CD14-positive monocyte (primary cell): ENCODE results near the gene ITGA5. TPM values are rescaled to one million over a fixed set of nuclear protein-coding genes. Genes with fewer than 3 reads are reported as not detected.

ENCODE experiments used
- DNase-seq, 3 donors: peaks; one replicate each; pipeline ENCODE4 v3.0.0-alpha.2; 2011 to 2022
- H2AFZ ChIP-seq: 2 replicates; pipeline ENCODE4 v1.6.0; 2012; ENCODE audit warnings: mild to moderate bottlenecking, low read depth, low read length, inconsistent platforms; ENCODE audit not compliant: insufficient read depth, poor library complexity, severe bottlenecking
- H3K27ac ChIP-seq, 2 donors: 1 replicate in 1 of 2; 2 replicates in 1 of 2; pipeline ENCODE4 v1.5.1; 2012 to 2013; ENCODE audit warnings: low read length in 2 of 2, control low read depth in 1 of 2, inconsistent platforms in 1 of 2, low read depth in 1 of 2, mild to moderate bottlenecking in 1 of 2
- H3K27me3 ChIP-seq, 2 donors: one replicate each; pipeline versions ENCODE4 v1.6.0 to v1.6.1; 2011 to 2013; ENCODE audit warnings: low read length in 2 of 2; ENCODE audit not compliant: control insufficient read depth in 2 of 2, insufficient read depth in 2 of 2
- H3K36me3 ChIP-seq, 2 donors: replicated peaks in 1 of 2; 1 replicate in 1 of 2; 2 replicates in 1 of 2; pipeline versions ENCODE4 v1.5.1 to v1.6.1; 2012 to 2013; ENCODE audit warnings: low read length in 2 of 2, control low read depth in 1 of 2, inconsistent platforms in 1 of 2, mild to moderate bottlenecking in 1 of 2; ENCODE audit not compliant: insufficient read depth in 2 of 2, control insufficient read depth in 1 of 2
- H3K4me1 ChIP-seq, 2 donors: 1 replicate in 1 of 2; 2 replicates in 1 of 2; pipeline versions ENCODE4 v1.5.1 to v1.6.1; 2012 to 2013; ENCODE audit warnings: low read length in 2 of 2, control low read depth in 1 of 2, inconsistent platforms in 1 of 2, mild to moderate bottlenecking in 1 of 2, moderate library complexity in 1 of 2; ENCODE audit not compliant: insufficient read depth in 2 of 2, control insufficient read depth in 1 of 2
- H3K4me2 ChIP-seq: replicated peaks from 2 replicates; pipeline ENCODE3; 2012; ENCODE audit warnings: low read length, moderate library complexity, mild to moderate bottlenecking; ENCODE audit not compliant: poor library complexity, severe bottlenecking; ENCODE audit errors: extremely low read depth
- H3K4me3 ChIP-seq, 3 experiments: fragments of 200-600 bp in 1 of 3; sonication (generic) in 1 of 3; replicated peaks in 1 of 3; 1 replicate in 2 of 3; 2 replicates in 1 of 3; pipeline ENCODE4 v1.5.1; 2011 to 2013; ENCODE audit warnings: low read length in 3 of 3, mild to moderate bottlenecking in 3 of 3, control low read depth in 2 of 3, low read depth in 2 of 3, inconsistent platforms in 1 of 3, moderate library complexity in 1 of 3
- H3K79me2 ChIP-seq: 2 replicates; pipeline ENCODE4 v1.6.0; 2012; ENCODE audit warnings: mild to moderate bottlenecking, control low read depth, inconsistent platforms, low read length, moderate library complexity; ENCODE audit not compliant: insufficient read depth
- H3K9ac ChIP-seq: 2 replicates; pipeline ENCODE4 v1.6.0; 2017; ENCODE audit warnings: low read length, mild to moderate bottlenecking; ENCODE audit not compliant: insufficient read depth, poor library complexity, severe bottlenecking
- H3K9me3 ChIP-seq, 2 donors: replicated peaks in 1 of 2; 1 replicate in 1 of 2; 2 replicates in 1 of 2; pipeline versions ENCODE4 v1.5.1 to v1.6.1; 2012 to 2013; ENCODE audit warnings: low read length in 2 of 2, control low read depth in 1 of 2; ENCODE audit not compliant: control insufficient read depth in 1 of 2, insufficient read depth in 1 of 2
- H4K20me1 ChIP-seq: 2 replicates; pipeline ENCODE4 v1.6.0; 2012; ENCODE audit warnings: mild to moderate bottlenecking, low read length, control low read depth, moderate library complexity; ENCODE audit not compliant: insufficient read depth
- H3K27ac Mint-ChIP-seq, 7 donors: one replicate each; pipeline ENCODE4 v1.8.0; 2020; ENCODE audit warnings: mild to moderate bottlenecking in 7 of 7, mixed read lengths in 7 of 7, moderate library complexity in 6 of 7, inconsistent platforms in 2 of 7
- H3K27me3 Mint-ChIP-seq, 3 donors: one replicate each; pipeline ENCODE4 v1.8.0; 2021 to 2022; ENCODE audit warnings: low read depth in 3 of 3, mild to moderate bottlenecking in 3 of 3, mixed read lengths in 3 of 3, moderate library complexity in 3 of 3, inconsistent platforms in 1 of 3
- H3K36me3 Mint-ChIP-seq, 2 donors: one replicate each; pipeline ENCODE4 v1.8.0; 2020; ENCODE audit warnings: mixed read lengths in 2 of 2, inconsistent platforms in 1 of 2, mild to moderate bottlenecking in 1 of 2
- H3K4me1 Mint-ChIP-seq: one replicate; pipeline ENCODE4 v1.8.0; 2020; ENCODE audit warnings: mild to moderate bottlenecking, mixed read lengths
- H3K4me3 Mint-ChIP-seq, 2 donors: one replicate each; pipeline ENCODE4 v1.8.0; 2020; ENCODE audit warnings: mild to moderate bottlenecking in 2 of 2, mixed read lengths in 2 of 2, moderate library complexity in 1 of 2
- H3K9me3 Mint-ChIP-seq, 7 donors: one replicate each; pipeline ENCODE4 v1.8.0; 2020 to 2022; ENCODE audit warnings: mixed read lengths in 7 of 7, mild to moderate bottlenecking in 6 of 7, moderate library complexity in 6 of 7, inconsistent platforms in 2 of 7
- CTCF ChIP-seq: fragments of 200-600 bp; IDR thresholded peaks from one replicate; pipeline ENCODE4 v1.8.0; 2022; ENCODE audit warnings: antibody characterized with exemption, mild to moderate bottlenecking
- WGBS: methylation state at CpG from one replicate; pipeline ENCODE4 v1.1.5; 2013; ENCODE audit warnings: missing lambda C conversion rate; ENCODE audit not compliant: insufficient coverage; 5-methylcytosine and 5-hydroxymethylcytosine counted together
- intact Hi-C, 2 donors: fragments of 100-400 bp; cut with micrococcal nuclease; formaldehyde crosslinking; loops; one replicate each; pipeline versions ENCODE4 v1.15.0 to v1.15.1; 2023
- polyA plus RNA-seq, 3 donors: library from polyadenylated mRNA; depleted of rRNA in 1 of 3; unstranded in 2 of 3; stranded (reverse) in 1 of 3; fragments of 300-500 nt in 2 of 3; fragments of >200 nt in 1 of 3; fragmentation: Illumina TruSeq in 2 of 3; gene quantifications; 1 replicate in 2 of 3; 2 replicates in 1 of 3; pipeline ENCODE4 v1.2.3, GENCODE V29; 2012 to 2021

ITGA5 gene
- polyA plus RNA-seq, 3 donors, result 85.5 to 142 (median 99.4) TPM

GRCh38 chr12:54384591-54385041, 34.5 kb downstream of the ITGA5 start, which contains the start of gene ZNF385A:
ZNF385A (minus strand) TSS chr12:54384733; CDS start chr12:54384514, 219 bp downstream.
- intact Hi-C loops, result no loop called here
- Histone ChIP-seq H3K9ac (peak within 1 kb of the TSS; percentile 94), H3K4me1 (peaks cover 95 to 98% of the 10 kb centered on the region in 2 donors), H3K27ac (peak within 1 kb of the TSS; percentile 97 to 99), H4K20me1 (peaks cover 21% of the 10 kb centered on the region), H3K4me3 (peak within 1 kb of the TSS; percentile 75 to 89 (median 82)), H2AFZ (peak within 1 kb of the TSS; percentile 38), H3K36me3 (peaks cover 7 to 11% of the 10 kb centered on the region in 2 donors), H3K4me2 (peak within 1 kb of the TSS; percentile 87), H3K9me3 (no peaks in the 10 kb centered on the region), H3K27me3 (no peaks in the 10 kb centered on the region), H3K79me2 (peaks cover 55% of the 10 kb centered on the region)
- no peak for TF ChIP-seq CTCF
- H3K4me1 Mint-ChIP-seq, result peaks cover 91% of the 10 kb centered on the region
- H3K27me3 Mint-ChIP-seq, result peaks cover 0 to 5% (median 2%) of the 10 kb centered on the region in 3 donors
- peak within 1 kb of the TSS; percentile 90 to 96 for H3K4me3 Mint-ChIP-seq
- peaks cover 0 to 2% (median 0%) of the 10 kb centered on the region in 7 donors for H3K9me3 Mint-ChIP-seq
- peak; percentile 92 to 95 (median 95) for DNase-seq
- peak within 1 kb of the TSS; percentile 100 for H3K27ac Mint-ChIP-seq
- peaks cover 32 to 36% of the 10 kb centered on the region in 2 donors for H3K36me3 Mint-ChIP-seq
- WGBS, result no CpG with 5 or more reads among the region's 1 CpG

GRCh38 chr12:54383041-54383609, 35.9 kb downstream of the ITGA5 start:
- Mint-ChIP-seq H3K4me1 (peaks cover 88% of the 10 kb centered on the region), H3K36me3 (peaks cover 41 to 46% of the 10 kb centered on the region in 2 donors), H3K9me3 (peaks cover 0 to 2% (median 0%) of the 10 kb centered on the region in 7 donors), H3K4me3 (peak overlapping the region; percentile 90 to 96), H3K27ac (peak overlapping the region; percentile 100), H3K27me3 (peaks cover 0 to 7% (median 2%) of the 10 kb centered on the region in 3 donors)
- H3K79me2 ChIP-seq, result peaks cover 67% of the 10 kb centered on the region
- H3K4me2 ChIP-seq, result peak overlapping the region; percentile 87
- WGBS, result 0% methylated on average over 2 of the region's 3 CpGs
- H4K20me1 ChIP-seq, result peaks cover 35% of the 10 kb centered on the region
- H2AFZ ChIP-seq, result no peak overlapping the region
- no peak for TF ChIP-seq CTCF
- peak overlapping the region; percentile 94 for H3K9ac ChIP-seq
- intact Hi-C loops, result loop anchor here in 1 of 2 donors (1.0 kb wide), 1 partner anchor 10 kb away; no protein-coding TSS in a partner anchor
- no peaks in the 10 kb centered on the region for H3K9me3 ChIP-seq
- DNase-seq, result peak; percentile 98 to 99 (median 99)
- peak overlapping the region; percentile 97 to 99 for H3K27ac ChIP-seq
- no peaks in the 10 kb centered on the region for H3K27me3 ChIP-seq
- H3K4me1 ChIP-seq, result peaks cover 88 to 92% of the 10 kb centered on the region in 2 donors
- H3K36me3 ChIP-seq, result peaks cover 14 to 22% of the 10 kb centered on the region in 2 donors
- H3K4me3 ChIP-seq, result peak overlapping the region; percentile 75 to 89 (median 82)
